ENCODE measurements around the gene CDK9.

CDK9 gene

DNA sequence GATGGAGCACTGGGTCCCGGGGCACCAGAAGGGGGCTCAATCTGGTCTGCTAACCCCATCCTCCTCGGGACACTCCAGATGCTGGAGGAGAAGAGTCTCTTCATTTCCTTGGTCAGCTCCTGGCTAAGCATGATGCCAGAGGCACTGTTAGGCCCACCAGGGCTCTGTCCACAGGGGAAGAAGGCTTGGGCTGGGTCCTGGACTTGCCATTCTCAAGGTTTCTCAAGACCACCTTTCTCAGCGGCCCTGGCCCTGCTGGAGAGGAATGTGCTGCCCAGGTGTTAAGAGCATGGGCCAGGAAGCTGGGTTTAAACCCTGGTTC, 15.3 kb upstream of the CDK9 start:
- peak overlapping the region; percentile 56 for H3K4me3 ChIP-seq (ENCODE audit: low read depth, low read length)
- TF ChIP-seq CTCF (IDR thresholded peaks at IDR 0.05; ENCODE audit: low read depth, low read length, missing control alignments), result no peak
- DNase-seq (ENCODE audit: low read depth), result no peak

- TF ChIP-seq CTCF (IDR thresholded peaks at IDR 0.05; ENCODE audit: low read depth, low read length, missing control alignments), result no peak
- H3K4me3 ChIP-seq (ENCODE audit: low read depth, low read length), result peak overlapping the region; percentile 56
- peak; percentile 85 for DNase-seq (ENCODE audit: low read depth)
Observed at GRCh38 chr9:127770905-127771569, 14.8 kb upstream of the CDK9 start.

DNA sequence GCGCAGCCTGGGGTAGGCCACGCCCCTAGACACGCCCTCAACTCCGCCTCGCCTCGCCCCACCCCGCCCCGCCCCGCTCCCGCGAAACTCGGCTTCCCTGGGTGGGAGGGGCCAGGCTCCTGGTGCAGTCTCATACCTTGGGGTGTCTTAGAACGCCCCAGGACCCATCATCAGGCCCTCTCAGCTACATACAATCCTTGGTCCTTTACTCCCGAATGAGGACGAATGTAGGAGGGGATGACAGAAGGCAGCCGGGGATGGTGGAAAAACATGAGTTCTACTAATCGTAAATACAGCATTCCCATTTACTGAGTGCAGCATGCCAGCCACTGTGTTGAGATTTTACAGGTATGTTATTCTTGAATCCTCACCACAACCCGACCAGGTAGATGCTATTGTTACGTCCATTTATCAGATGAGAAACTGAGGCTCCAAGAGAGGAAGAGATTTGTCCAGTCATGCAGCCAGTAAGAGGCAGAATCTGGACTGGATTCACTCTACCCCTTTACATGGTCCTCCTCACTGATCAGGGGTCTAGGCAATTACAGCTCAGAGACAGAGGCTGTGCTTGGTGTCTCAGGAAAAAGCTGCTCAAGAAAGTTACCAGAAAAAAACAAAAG, 14.2 kb upstream of the CDK9 start:
- TF ChIP-seq CTCF (IDR thresholded peaks at IDR 0.05; ENCODE audit: low read depth, low read length, missing control alignments), result no peak
- DNase-seq (ENCODE audit: low read depth), result no peak
- H3K4me3 ChIP-seq (ENCODE audit: low read depth, low read length), result peak overlapping the region; percentile 56; the same call in 1 of the 2 replicates

GRCh38 chr9:127772603-127773002, 13.2 kb upstream of the CDK9 start:
- no peak for TF ChIP-seq CTCF (IDR thresholded peaks at IDR 0.05; ENCODE audit: low read depth, low read length, missing control alignments)
- no peak overlapping the region for H3K4me3 ChIP-seq (ENCODE audit: low read depth, low read length)
- DNase-seq (ENCODE audit: low read depth), result no peak

- no peak for TF ChIP-seq CTCF (IDR thresholded peaks at IDR 0.05; ENCODE audit: low read depth, low read length, missing control alignments)
- DNase-seq (ENCODE audit: low read depth), result no peak
- H3K4me3 ChIP-seq (ENCODE audit: low read depth, low read length), result no peak overlapping the region
Observed at GRCh38 chr9:127773272-127773671, 12.6 kb upstream of the CDK9 start.

DNA sequence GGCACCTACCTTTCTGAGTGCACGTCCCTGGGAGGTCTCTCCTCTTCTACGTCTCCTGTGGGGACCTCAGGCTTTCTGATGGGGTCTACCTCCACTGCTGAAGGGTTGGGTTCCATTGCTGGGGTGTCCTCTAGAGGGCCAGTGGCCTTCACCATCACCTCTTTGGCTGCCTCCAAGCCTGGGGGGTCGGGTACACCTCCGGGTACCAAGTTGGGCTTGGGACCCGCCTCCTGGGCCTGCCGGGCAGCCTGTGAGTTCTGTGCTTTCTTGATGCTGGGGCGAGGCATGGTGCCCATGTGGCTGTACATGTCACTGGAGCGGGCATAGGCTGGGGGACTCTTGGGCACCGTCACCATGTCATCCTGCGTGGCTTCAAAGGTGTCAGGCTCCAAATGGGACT, 11.9 kb upstream of the CDK9 start:
- no peak overlapping the region for H3K4me3 ChIP-seq (ENCODE audit: low read depth, low read length)
- no peak for DNase-seq (ENCODE audit: low read depth)
- no peak for TF ChIP-seq CTCF (IDR thresholded peaks at IDR 0.05; ENCODE audit: low read depth, low read length, missing control alignments)

All from GM12864 (cell line).